Ascending aorta (tissue), 2 donors: ENCODE measurements around the gene DEPDC5. TPM values are rescaled to one million over a fixed set of nuclear protein-coding genes. Genes with fewer than 3 reads are reported as not detected.

Experiments used
- DNase-seq, 2 donors: peaks; one replicate each; pipeline ENCODE4 v3.0.0-alpha.2; 2019; ENCODE audit warnings: low spot score in 2 of 2
- H3K27ac ChIP-seq, 2 donors: fragments of 200-600 bp; sonication (generic); one replicate each; pipeline ENCODE4 v1.5.1; 2016 to 2017; ENCODE audit warnings: mild to moderate bottlenecking in 1 of 2
- H3K27me3 ChIP-seq: fragments of 200-600 bp; sonication (generic); one replicate; pipeline ENCODE4 v1.5.1; 2017
- H3K36me3 ChIP-seq, 2 donors: fragments of 200-600 bp; sonication (generic); one replicate each; pipeline ENCODE4 v1.5.1; 2016
- H3K4me1 ChIP-seq, 2 donors: fragments of 200-600 bp; sonication (generic); one replicate each; pipeline ENCODE4 v1.5.1; 2016 to 2017; ENCODE audit warnings: mild to moderate bottlenecking in 1 of 2
- H3K4me3 ChIP-seq, 2 donors: fragments of 200-600 bp; sonication (generic); one replicate each; pipeline ENCODE4 v1.5.1; 2016 to 2017; ENCODE audit warnings: mild to moderate bottlenecking in 1 of 2
- H3K9me3 ChIP-seq, 2 donors: fragments of 200-600 bp; sonication (generic); one replicate each; pipeline ENCODE4 v1.5.1; 2016
- intact Hi-C: fragments of 100-400 bp; cut with DNase I; formaldehyde crosslinking; loops from one replicate; pipeline ENCODE4 v1.15.1; 2023
- total RNA-seq: library from RNA; depleted of rRNA; stranded (reverse); fragments of >200 nt; gene quantifications from one replicate; pipeline ENCODE4 v1.1.0, GENCODE V29; 2016
- TF ChIP-seq, protein P1 (sequence below), 3 experiments: fragments of 200-600 bp in 2 of 3; fragments of 450-650 bp in 1 of 3; sonication (generic) in 2 of 3; IDR thresholded peaks; one replicate each; pipeline ENCODE4 v1.5.1; 2016 to 2019; ENCODE audit warnings: antibody characterized with exemption in 3 of 3, mild to moderate bottlenecking in 1 of 3, moderate library complexity in 1 of 3

Gene DEPDC5
- total RNA-seq, 1 donor from 2014 or later: 5.2 TPM

DNA sequence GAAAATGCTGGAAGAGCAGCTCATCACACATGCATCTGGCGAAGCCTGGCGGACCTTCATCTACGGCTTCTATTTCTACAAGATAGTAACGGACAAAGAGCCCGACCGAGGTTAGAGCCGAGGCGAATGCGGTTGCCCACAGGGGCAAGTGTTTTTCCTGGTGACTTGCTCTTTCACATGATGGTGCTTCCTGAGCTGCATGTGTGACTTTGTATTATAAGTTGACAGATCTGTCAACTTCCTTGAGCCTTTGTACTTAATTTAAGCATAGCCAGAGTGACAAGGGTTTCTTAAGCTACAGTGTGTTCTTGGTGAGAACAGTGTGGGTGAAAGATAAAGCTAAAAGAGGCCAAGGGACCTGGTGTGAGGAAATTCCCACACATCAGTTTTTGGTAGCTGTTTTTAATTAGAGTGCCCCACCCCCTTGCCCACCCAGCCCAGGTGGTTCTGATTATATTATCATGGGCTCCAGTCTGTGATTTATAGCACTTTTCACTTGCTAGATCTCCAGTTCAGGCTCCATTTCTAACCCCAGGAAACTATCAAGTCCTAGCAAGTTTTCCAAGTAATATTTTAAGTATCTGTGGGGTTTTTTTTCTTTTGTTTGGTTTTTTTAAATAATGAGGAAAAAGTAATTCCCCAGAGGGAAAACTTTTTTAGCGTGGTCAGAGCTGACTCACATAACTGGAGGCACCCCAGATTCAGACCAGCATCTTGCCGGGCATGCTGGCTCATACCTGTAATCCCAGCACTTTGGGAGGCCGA is 122.5 kb downstream of the DEPDC5 start:
- intact Hi-C loops: no loop called here
- TF ChIP-seq, protein P1, sequence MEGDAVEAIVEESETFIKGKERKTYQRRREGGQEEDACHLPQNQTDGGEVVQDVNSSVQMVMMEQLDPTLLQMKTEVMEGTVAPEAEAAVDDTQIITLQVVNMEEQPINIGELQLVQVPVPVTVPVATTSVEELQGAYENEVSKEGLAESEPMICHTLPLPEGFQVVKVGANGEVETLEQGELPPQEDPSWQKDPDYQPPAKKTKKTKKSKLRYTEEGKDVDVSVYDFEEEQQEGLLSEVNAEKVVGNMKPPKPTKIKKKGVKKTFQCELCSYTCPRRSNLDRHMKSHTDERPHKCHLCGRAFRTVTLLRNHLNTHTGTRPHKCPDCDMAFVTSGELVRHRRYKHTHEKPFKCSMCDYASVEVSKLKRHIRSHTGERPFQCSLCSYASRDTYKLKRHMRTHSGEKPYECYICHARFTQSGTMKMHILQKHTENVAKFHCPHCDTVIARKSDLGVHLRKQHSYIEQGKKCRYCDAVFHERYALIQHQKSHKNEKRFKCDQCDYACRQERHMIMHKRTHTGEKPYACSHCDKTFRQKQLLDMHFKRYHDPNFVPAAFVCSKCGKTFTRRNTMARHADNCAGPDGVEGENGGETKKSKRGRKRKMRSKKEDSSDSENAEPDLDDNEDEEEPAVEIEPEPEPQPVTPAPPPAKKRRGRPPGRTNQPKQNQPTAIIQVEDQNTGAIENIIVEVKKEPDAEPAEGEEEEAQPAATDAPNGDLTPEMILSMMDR (IDR thresholded peaks at IDR 0.05): no peak
- no peaks in the 10 kb centered on the region for H3K27me3 ChIP-seq
- no peak for DNase-seq
- H3K36me3 ChIP-seq: peaks cover 22 to 52% of the 10 kb centered on the region in 2 donors
- no peaks in the 10 kb centered on the region for H3K9me3 ChIP-seq
- no peak overlapping the region for H3K27ac ChIP-seq
- H3K4me3 ChIP-seq: no peak overlapping the region
- H3K4me1 ChIP-seq: no peaks in the 10 kb centered on the region

DNA sequence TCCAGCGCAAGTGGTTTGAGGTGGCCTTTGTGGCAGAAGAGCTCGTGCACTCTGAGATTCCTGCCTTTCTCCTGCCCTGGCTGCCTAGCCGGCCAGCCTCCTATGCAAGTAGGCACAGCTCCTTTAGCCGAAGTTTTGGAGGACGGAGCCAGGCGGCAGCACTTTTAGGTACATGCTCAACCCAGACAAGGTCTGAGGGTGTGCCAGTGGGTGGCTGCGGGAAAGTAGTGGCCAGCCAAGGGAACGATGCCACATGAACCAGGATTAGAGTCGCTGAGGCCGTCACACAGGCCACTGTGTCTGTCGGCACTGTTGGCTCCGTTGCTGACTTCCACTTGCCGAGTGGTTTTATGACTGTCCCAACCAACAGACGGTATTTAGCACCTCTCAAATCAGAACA is 125.8 kb downstream of the DEPDC5 start:
- TF ChIP-seq, protein P1 (IDR thresholded peaks at IDR 0.05): no peak
- H3K4me1 ChIP-seq: no peaks in the 10 kb centered on the region
- H3K27me3 ChIP-seq: no peaks in the 10 kb centered on the region
- no peak overlapping the region for H3K27ac ChIP-seq
- H3K4me3 ChIP-seq: no peak overlapping the region
- DNase-seq: no peak
- H3K36me3 ChIP-seq: peaks cover 10 to 49% of the 10 kb centered on the region in 2 donors
- H3K9me3 ChIP-seq: no peaks in the 10 kb centered on the region
- intact Hi-C loops: no loop called here

DNA sequence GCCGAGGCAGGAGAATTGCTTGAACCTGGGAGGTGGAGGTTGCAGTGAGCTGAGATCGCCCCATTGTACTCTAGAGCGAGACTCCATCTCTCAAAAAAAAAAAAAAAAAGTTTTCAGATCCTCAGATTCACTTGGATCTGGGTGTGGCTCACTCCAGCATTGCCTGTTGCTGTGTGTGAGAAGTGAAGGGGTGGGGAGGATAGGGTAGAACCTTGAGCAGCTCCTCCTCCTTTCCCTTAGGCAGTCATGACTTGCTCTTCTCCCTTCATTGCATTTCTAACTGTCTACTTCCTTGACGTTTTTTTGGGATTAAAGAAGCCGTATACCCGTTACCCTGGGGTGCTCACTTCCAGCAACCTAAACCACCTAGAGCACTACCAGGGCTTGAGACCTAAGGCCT is 127.4 kb downstream of the DEPDC5 start:
- H3K9me3 ChIP-seq: no peaks in the 10 kb centered on the region
- H3K27ac ChIP-seq: no peak overlapping the region
- H3K27me3 ChIP-seq: no peaks in the 10 kb centered on the region
- TF ChIP-seq, protein P1 (IDR thresholded peaks at IDR 0.05): no peak
- intact Hi-C loops: loop anchor here (5.0 kb wide), 1 partner anchor 51 kb away; no protein-coding TSS in a partner anchor
- peaks cover 6 to 40% of the 10 kb centered on the region in 2 donors for H3K36me3 ChIP-seq
- DNase-seq: no peak
- no peak overlapping the region for H3K4me3 ChIP-seq
- H3K4me1 ChIP-seq: no peaks in the 10 kb centered on the region

DNA sequence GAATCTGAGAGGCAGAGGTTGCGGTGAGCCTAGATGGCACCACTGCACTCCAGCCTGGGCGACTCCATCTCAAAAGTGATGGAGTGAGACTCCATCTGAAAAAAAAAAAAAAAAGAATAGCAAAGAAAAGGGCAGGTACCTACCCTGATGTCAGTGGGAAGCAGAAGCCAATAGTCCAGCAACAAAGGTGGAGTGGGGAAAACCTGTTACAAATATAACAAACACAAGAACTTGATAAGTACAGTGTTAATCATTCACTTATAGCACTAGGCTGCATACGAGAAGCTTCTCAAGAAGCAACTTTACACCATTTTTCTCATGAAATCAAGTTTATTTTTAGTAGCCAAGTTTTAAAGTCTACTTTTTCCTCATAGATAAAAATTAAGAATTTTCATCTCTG is 128.0 kb downstream of the DEPDC5 start:
- H3K4me1 ChIP-seq: no peaks in the 10 kb centered on the region
- H3K36me3 ChIP-seq: peaks cover 0 to 35% of the 10 kb centered on the region in 2 donors
- H3K27me3 ChIP-seq: no peaks in the 10 kb centered on the region
- H3K4me3 ChIP-seq: no peak overlapping the region
- H3K27ac ChIP-seq: no peak overlapping the region
- DNase-seq: no peak
- intact Hi-C loops: loop anchor here (5.0 kb wide), 1 partner anchor 50 kb away; no protein-coding TSS in a partner anchor
- TF ChIP-seq, protein P1 (IDR thresholded peaks at IDR 0.05): no peak
- H3K9me3 ChIP-seq: no peaks in the 10 kb centered on the region

DNA sequence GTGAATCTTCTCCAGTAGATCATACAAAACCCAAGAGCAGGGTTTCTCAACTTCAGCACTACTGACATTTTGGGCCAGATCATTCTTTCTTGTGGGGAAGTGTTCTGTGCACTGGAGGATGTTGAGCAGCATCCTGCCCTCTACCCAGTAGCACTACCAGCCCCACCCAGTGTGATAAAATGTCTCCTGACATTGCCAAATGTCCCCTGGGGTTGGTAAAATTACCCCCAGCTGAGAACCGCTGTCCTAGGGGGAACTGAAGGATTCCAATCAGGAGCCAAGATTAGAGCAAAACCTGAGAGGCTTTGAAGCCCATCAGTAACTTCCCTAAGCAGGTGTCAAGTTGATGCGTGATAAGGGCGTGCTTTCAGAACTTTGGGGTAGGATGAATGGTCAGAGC is 129.2 kb downstream of the DEPDC5 start:
- Histone ChIP-seq H3K27me3 (no peaks in the 10 kb centered on the region), H3K4me3 (no peak overlapping the region), H3K36me3 (peaks cover 0 to 33% of the 10 kb centered on the region in 2 donors), H3K4me1 (no peaks in the 10 kb centered on the region), H3K9me3 (no peaks in the 10 kb centered on the region), H3K27ac (no peak overlapping the region)
- TF ChIP-seq, protein P1 (IDR thresholded peaks at IDR 0.05): no peak
- intact Hi-C loops: loop anchor here (5.0 kb wide), 1 partner anchor 49 kb away; no protein-coding TSS in a partner anchor
- DNase-seq: no peak
